K562 treated with DMSO at 1 percent for 12 hours (cell line): ENCODE data around the gene CRHBP. TPM values are rescaled to one million over a fixed set of nuclear protein-coding genes. Genes with fewer than 3 reads are reported as not detected.

Experiments
- total RNA-seq: library from RNA; unstranded; fragments of 300-600 nt; gene quantifications from 2 replicates; pipeline ENCODE4 v1.2.3, GENCODE V29; 2022; ENCODE audit not compliant: insufficient read depth

CRHBP gene, protein sequence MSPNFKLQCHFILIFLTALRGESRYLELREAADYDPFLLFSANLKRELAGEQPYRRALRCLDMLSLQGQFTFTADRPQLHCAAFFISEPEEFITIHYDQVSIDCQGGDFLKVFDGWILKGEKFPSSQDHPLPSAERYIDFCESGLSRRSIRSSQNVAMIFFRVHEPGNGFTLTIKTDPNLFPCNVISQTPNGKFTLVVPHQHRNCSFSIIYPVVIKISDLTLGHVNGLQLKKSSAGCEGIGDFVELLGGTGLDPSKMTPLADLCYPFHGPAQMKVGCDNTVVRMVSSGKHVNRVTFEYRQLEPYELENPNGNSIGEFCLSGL
- not detected in 2 replicates for total RNA-seq

DNA sequence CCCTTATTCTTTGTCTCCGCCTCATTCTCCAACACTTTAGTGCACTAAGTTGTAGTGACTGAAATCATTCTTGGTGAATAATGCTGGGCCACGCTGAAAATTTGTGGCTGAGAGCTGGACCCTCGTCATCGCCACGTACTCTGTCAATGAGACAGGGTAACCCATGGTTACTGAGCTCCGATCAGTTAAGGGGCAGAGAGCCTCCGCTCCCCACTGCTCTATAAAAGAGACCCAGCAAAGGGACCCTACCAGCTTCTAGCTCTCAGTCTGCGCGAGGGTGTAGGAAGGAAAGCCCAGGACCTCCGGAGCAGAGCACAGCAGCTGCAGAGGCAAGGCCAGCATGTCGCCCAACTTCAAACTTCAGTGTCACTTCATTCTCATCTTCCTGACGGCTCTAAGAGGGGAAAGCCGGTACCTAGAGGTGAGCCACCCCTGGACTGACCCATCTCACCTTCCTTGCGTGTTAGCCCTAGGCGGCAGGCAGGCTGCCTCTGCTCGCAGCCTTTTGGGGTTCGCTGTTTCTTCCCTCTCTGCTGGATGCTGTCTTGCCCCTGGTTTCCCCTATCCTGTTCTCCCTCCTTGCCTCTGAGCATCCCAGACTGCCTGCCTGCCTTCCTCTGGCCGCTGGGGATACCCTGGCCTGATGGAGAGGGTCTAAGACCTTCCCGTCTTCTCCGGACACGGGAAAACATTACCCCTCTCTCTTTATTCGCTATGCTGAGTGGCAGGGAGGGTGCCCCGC lies at the start of gene CRHBP:
CRHBP (plus strand) TSS at position 251 of the 742 bp plus-strand sequence; CDS start at position 341, 90 bp downstream.

Other genes with a start within 250 kb of the CRHBP start
- 3.4 and 8.6 TPM in 2 replicates for gene F2R, start 236.9 kb upstream of the CRHBP start, total RNA-seq
- not detected in 2 replicates for gene F2RL1, start 134.0 kb upstream of the CRHBP start, total RNA-seq
- not detected in 2 replicates for gene S100Z, start 103.0 kb upstream of the CRHBP start, total RNA-seq
- gene AGGF1, start 77.4 kb downstream of the CRHBP start, total RNA-seq: 5.7 and 14.7 TPM in 2 replicates
- not detected in 2 replicates for gene ZBED3, start 134.2 kb downstream of the CRHBP start, total RNA-seq